Caco-2 (cell line): Measurements from ENCODE around the gene PTAFR. TPM values are rescaled to one million over a fixed set of nuclear protein-coding genes. Genes with fewer than 3 reads are reported as not detected.

Experiments used
- BruUV-seq: library from RNA; stranded (reverse); fragments of 400-500 nt; replicated peaks from 2 replicates; lab custom pipeline; 2021; lab: Mats Ljungman, UMichigan
- CTCF ChIA-PET: fragments of 300-600 bp; sonication (Branson Sonifier 250); formaldehyde crosslinking; loops from one replicate; lab custom pipeline; 2022; ENCODE audit warnings: antibody characterized with exemption; lab: Charles Lee
- POLR2A ChIA-PET: fragments of 300-600 bp; sonication (Branson Sonifier 250); formaldehyde crosslinking; loops from one replicate; lab custom pipeline; 2022; ENCODE audit warnings: antibody characterized with exemption; lab: Charles Lee
- DNase-seq, 2 experiments: peaks; one replicate each; pipeline versions ENCODE4 v3.0.0 to v3.0.0-alpha.2; 2020 to 2022
- H3K27me3 ChIP-seq: replicated peaks from 2 replicates; pipeline ENCODE4 v1.6.0; 2011; ENCODE audit warnings: low read length; ENCODE audit not compliant: control insufficient read depth, insufficient read depth
- H3K36me3 ChIP-seq: 2 replicates; pipeline ENCODE4 v1.5.1; 2011; ENCODE audit warnings: low read length; ENCODE audit not compliant: control insufficient read depth, insufficient read depth
- H3K4me1 ChIP-seq: fragments of 250-450 bp; sonication (Bioruptor Pico); 2 replicates; pipeline ENCODE4 v1.5.1; 2020; ENCODE audit warnings: mild to moderate bottlenecking
- H3K4me3 ChIP-seq: 2 replicates; pipeline ENCODE4 v1.5.1; 2011; ENCODE audit warnings: low read depth, mild to moderate bottlenecking, control low read depth, low read length
- H3K9me3 ChIP-seq: fragments of 250-450 bp; sonication (Bioruptor Pico); 2 replicates; pipeline ENCODE4 v1.5.1; 2020; ENCODE audit warnings: mild to moderate bottlenecking, moderate library complexity
- H3K27ac Mint-ChIP-seq: one replicate; pipeline ENCODE4 v1.8.0; 2022; ENCODE audit warnings: mixed read lengths; ENCODE audit not compliant: unreplicated experiment
- H3K27me3 Mint-ChIP-seq: one replicate; pipeline ENCODE4 v1.8.0; 2022; ENCODE audit warnings: mixed read lengths; ENCODE audit not compliant: insufficient read depth, unreplicated experiment
- H3K36me3 Mint-ChIP-seq: one replicate; pipeline ENCODE4 v1.8.0; 2022; ENCODE audit warnings: mild to moderate bottlenecking, mixed read lengths; ENCODE audit not compliant: insufficient read depth, unreplicated experiment
- H3K4me1 Mint-ChIP-seq: one replicate; pipeline ENCODE4 v1.8.0; 2022; ENCODE audit warnings: low read depth, mixed read lengths; ENCODE audit not compliant: unreplicated experiment
- H3K4me3 Mint-ChIP-seq: one replicate; pipeline ENCODE4 v1.8.0; 2022; ENCODE audit warnings: mild to moderate bottlenecking, moderate library complexity, mixed read lengths; ENCODE audit not compliant: unreplicated experiment
- H3K9me3 Mint-ChIP-seq: one replicate; pipeline ENCODE4 v1.8.0; 2022; ENCODE audit warnings: mixed read lengths; ENCODE audit not compliant: unreplicated experiment
- intact Hi-C: fragments of 100-400 bp; cut with micrococcal nuclease; formaldehyde crosslinking; loops from one replicate; pipeline ENCODE4 v1.10.0; 2022; ENCODE audit not compliant: unreplicated experiment
- total RNA-seq: library from RNA; stranded (reverse); gene quantifications from 2 replicates; pipeline ENCODE4 v1.2.3, GENCODE V29; 2022
- TF ChIP-seq, protein P1 (sequence below), 2 experiments: fragments of 200-600 bp in 1 of 2; IDR thresholded peaks; 1 replicate in 1 of 2; 2 replicates in 1 of 2; pipeline versions ENCODE4 v1.5.1 to v1.8.0; 2011 to 2022; ENCODE audit warnings: antibody characterized with exemption in 1 of 2, control low read depth in 1 of 2, inconsistent platforms in 1 of 2, low read depth in 1 of 2, low read length in 1 of 2, mild to moderate bottlenecking in 1 of 2, moderate library complexity in 1 of 2; ENCODE audit not compliant: insufficient read depth in 1 of 2, severe bottlenecking in 1 of 2, unreplicated experiment in 1 of 2

PTAFR gene
- total RNA-seq, 1 experiment from 2014 or later, result 0.32 TPM

DNA sequence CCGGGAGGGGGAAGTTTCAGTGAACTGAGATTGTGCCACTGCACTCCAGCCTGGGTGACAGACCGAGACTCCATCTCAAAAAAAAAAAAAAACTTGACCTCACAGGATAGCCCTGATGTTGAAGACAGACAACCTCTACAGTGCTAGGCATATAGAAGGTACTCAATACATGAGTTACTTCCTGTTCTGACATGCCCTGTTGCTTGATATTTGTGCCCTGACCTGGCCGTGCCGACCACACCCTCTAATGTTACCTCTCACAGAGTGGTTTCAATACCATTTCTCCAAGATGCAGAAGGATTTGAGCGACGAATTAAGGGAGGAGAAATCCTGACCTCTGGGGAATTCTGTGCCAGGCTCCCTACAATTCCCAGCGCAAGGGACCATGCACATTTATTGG, 5.2 kb downstream of the PTAFR start:
- H3K9me3 ChIP-seq, result no peaks in the 10 kb centered on the region
- intact Hi-C loops, result no loop called here
- Mint-ChIP-seq H3K27me3 (no peaks in the 10 kb centered on the region), H3K4me3 (no peak overlapping the region), H3K27ac (no peak overlapping the region), H3K4me1 (peaks cover 6% of the 10 kb centered on the region), H3K36me3 (no peaks in the 10 kb centered on the region), H3K9me3 (no peaks in the 10 kb centered on the region)
- no peak for DNase-seq
- no peaks in the 10 kb centered on the region for H3K36me3 ChIP-seq
- POLR2A ChIA-PET, result no interaction called here
- no TSS peak for BruUV-seq
- TF ChIP-seq, protein P1, sequence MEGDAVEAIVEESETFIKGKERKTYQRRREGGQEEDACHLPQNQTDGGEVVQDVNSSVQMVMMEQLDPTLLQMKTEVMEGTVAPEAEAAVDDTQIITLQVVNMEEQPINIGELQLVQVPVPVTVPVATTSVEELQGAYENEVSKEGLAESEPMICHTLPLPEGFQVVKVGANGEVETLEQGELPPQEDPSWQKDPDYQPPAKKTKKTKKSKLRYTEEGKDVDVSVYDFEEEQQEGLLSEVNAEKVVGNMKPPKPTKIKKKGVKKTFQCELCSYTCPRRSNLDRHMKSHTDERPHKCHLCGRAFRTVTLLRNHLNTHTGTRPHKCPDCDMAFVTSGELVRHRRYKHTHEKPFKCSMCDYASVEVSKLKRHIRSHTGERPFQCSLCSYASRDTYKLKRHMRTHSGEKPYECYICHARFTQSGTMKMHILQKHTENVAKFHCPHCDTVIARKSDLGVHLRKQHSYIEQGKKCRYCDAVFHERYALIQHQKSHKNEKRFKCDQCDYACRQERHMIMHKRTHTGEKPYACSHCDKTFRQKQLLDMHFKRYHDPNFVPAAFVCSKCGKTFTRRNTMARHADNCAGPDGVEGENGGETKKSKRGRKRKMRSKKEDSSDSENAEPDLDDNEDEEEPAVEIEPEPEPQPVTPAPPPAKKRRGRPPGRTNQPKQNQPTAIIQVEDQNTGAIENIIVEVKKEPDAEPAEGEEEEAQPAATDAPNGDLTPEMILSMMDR (IDR thresholded peaks at IDR 0.05; ENCODE audit: insufficient read depth in 1 of 2, low read depth in 1 of 2, low read length in 1 of 2, severe bottlenecking in 1 of 2, unreplicated experiment in 1 of 2), result no peak
- peaks cover 12% of the 10 kb centered on the region for H3K4me1 ChIP-seq
- CTCF ChIA-PET, result no interaction called here
- H3K4me3 ChIP-seq, result no peak overlapping the region
- H3K27me3 ChIP-seq, result no peaks in the 10 kb centered on the region

DNA sequence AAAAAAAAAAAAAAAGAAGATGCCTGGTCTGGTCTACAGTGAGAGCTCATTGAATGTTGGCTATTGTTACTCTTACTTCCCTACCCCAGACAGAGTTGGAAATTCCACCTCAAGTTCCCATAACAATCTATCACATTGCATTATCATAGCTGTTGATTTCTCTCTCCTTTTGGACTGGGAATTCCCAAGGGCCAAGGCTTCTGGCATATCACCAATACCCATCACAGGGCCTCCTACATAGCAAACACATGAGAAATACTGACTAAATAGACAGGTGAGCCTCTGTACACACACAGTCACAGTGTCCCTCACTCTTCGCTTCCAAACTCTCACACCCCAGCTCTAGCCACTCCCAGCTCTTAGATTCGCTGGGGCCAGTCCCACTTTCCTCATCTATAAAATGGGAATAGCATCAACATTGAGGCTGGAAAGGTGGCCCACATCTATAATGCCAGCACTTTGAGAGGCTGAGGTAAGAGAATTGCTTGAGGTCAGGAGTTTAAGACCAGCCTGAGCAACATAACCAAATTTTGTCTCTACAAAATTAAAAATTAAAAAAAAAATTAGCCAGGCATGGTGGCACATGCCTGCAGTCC, 6.4 kb downstream of the PTAFR start:
- no peaks in the 10 kb centered on the region for H3K36me3 ChIP-seq
- H3K9me3 ChIP-seq, result no peaks in the 10 kb centered on the region
- TF ChIP-seq, protein P1 (IDR thresholded peaks at IDR 0.05; ENCODE audit: insufficient read depth in 1 of 2, low read depth in 1 of 2, low read length in 1 of 2, severe bottlenecking in 1 of 2, unreplicated experiment in 1 of 2), result no peak
- no peaks in the 10 kb centered on the region for H3K9me3 Mint-ChIP-seq
- POLR2A ChIA-PET, result no interaction called here
- no peaks in the 10 kb centered on the region for H3K27me3 ChIP-seq
- no peak overlapping the region for H3K4me3 Mint-ChIP-seq
- peaks cover 12% of the 10 kb centered on the region for H3K4me1 ChIP-seq
- peak in 1 of 2 experiments; percentile 16 for DNase-seq
- H3K27ac Mint-ChIP-seq, result no peak overlapping the region
- no peaks in the 10 kb centered on the region for H3K36me3 Mint-ChIP-seq
- intact Hi-C loops, result no loop called here
- H3K4me3 ChIP-seq, result no peak overlapping the region
- no peaks in the 10 kb centered on the region for H3K27me3 Mint-ChIP-seq
- H3K4me1 Mint-ChIP-seq, result peaks cover 6% of the 10 kb centered on the region
- no TSS peak for BruUV-seq
- CTCF ChIA-PET, result interaction anchor here (0.9 kb wide), 1 partner anchor 79 kb away, joined by 3 read pairs; no protein-coding TSS in a partner anchor

DNA sequence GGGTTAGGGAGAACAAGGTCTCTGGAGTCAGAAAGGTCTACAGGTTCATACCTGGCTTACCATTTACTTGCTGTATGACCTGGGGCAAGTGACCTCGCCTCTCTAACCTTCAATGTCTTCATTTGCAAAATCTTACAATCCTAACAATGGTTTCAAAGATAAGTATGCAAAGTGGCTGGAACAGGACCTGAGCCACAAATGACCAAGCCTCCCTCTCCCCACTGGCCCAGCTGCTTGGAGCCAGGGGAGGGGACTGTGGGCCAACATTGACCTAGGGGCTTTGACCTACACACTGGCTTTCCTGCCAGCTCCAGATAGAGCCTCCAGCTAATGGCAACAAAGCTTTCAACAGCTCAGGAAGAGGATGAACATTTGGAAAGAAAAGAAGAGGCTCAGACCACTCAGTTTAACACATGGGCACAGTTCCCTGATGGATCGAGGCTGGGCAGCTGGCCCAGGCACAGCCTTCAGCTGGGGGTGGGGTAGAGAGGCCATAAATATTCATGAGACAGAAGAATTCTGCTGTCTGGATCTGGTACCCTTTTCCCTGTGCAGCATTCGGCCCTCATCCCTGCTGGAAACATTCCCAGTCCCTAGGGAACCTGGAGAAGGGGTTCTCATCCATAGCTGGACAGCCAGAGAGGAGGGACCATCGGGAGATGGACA, 12.9 kb downstream of the PTAFR start:
- Histone ChIP-seq H3K4me3 (no peak overlapping the region), H3K9me3 (no peaks in the 10 kb centered on the region), H3K4me1 (no peaks in the 10 kb centered on the region), H3K27me3 (no peaks in the 10 kb centered on the region), H3K36me3 (no peaks in the 10 kb centered on the region)
- Mint-ChIP-seq H3K27ac (no peak overlapping the region), H3K36me3 (no peaks in the 10 kb centered on the region), H3K4me1 (peaks cover 6% of the 10 kb centered on the region), H3K9me3 (no peaks in the 10 kb centered on the region), H3K4me3 (no peak overlapping the region), H3K27me3 (no peaks in the 10 kb centered on the region)
- ChIA-PET POLR2A (no interaction called here), CTCF (interaction anchor here (0.6 kb wide), 1 partner anchor 641 kb away, joined by 5 read pairs; no protein-coding TSS in a partner anchor)
- intact Hi-C loops, result no loop called here
- DNase-seq, result no peak
- TF ChIP-seq, protein P1 (IDR thresholded peaks at IDR 0.05; ENCODE audit: insufficient read depth in 1 of 2, low read depth in 1 of 2, low read length in 1 of 2, severe bottlenecking in 1 of 2, unreplicated experiment in 1 of 2), result no peak
- BruUV-seq, result no TSS peak
